GM12891 (cell line): ENCODE measurements around the gene TCF20.

ENCODE experiments used
- PAX5 ChIP-seq: IDR thresholded peaks from 2 replicates; pipeline ENCODE4 v1.6.1; 2011; ENCODE audit warnings: low read length, moderate library complexity, mild to moderate bottlenecking; ENCODE audit not compliant: insufficient read depth, severe bottlenecking
- SPI1 ChIP-seq: IDR thresholded peaks from 2 replicates; pipeline ENCODE4 v1.6.1; 2011; ENCODE audit warnings: low read depth, low read length, control low read depth

- TF ChIP-seq PAX5 (no peak), SPI1 (no peak)
These were observed 34.2 kb downstream of the TCF20 start for GRCh38 chr22:42236268-42236667.
